ENCODE results near the gene EVL. TPM values are rescaled to one million over a fixed set of nuclear protein-coding genes. Genes with fewer than 3 reads are reported as not detected.

EVL gene
- total RNA-seq, 4 donors from 2014 or later = 22.8 to 86.4 (median 45.2) TPM

GRCh38 chr14:100132161-100132902, 67.1 kb downstream of the EVL start:
- Histone ChIP-seq H3K4me1 (peaks cover 0 to 13% (median 3%) of the 10 kb centered on the region in 4 donors), H3K27me3 (no peaks in the 10 kb centered on the region), H3K27ac (no peak overlapping the region), H3K36me3 (no peaks in the 10 kb centered on the region), H3K9me3 (no peaks in the 10 kb centered on the region), H3K4me3 (no peak overlapping the region)
- TF ChIP-seq CTCF (IDR thresholded peaks at IDR 0.05) = no peak
- no peak for TF ChIP-seq POLR2AphosphoS5 (IDR thresholded peaks at IDR 0.05)
- no peak for TF ChIP-seq POLR2A (IDR thresholded peaks at IDR 0.05)
- TF ChIP-seq EP300 (IDR thresholded peaks at IDR 0.05; ENCODE audit: low read depth) = no peak
- in situ Hi-C loops (cut with MboI; ENCODE audit: low pct_ligation_motif_present in 1 of 4, low pct_unique_long_range_greater_than_20kb in 1 of 4, low sequenced_read_pairs in 3 of 4) = no loop called here
- intact Hi-C loops (cut with DNase I; ENCODE audit: low total_unique reads) = loop anchor here (2.0 kb wide), 1 partner anchor 58 kb away; no protein-coding TSS in a partner anchor
- WGBS, 2 donors (ENCODE audit: low coverage in 1 of 2) = 84% methylated on average over 24 of the region's 25 CpGs; no CpG with 5 or more reads in 1 of the 2 donors
- DNase-seq = no peak

GRCh38 chr14:100132903-100133510, 67.8 kb downstream of the EVL start:
- Histone ChIP-seq H3K4me1 (peaks cover 0 to 13% (median 3%) of the 10 kb centered on the region in 4 donors), H3K27ac (no peak overlapping the region), H3K36me3 (no peaks in the 10 kb centered on the region), H3K9me3 (no peaks in the 10 kb centered on the region), H3K27me3 (no peaks in the 10 kb centered on the region), H3K4me3 (no peak overlapping the region)
- 86 to 100% methylated on average over 1 to 12 of the region's 12 CpGs for WGBS, 2 donors (ENCODE audit: low coverage in 1 of 2)
- in situ Hi-C loops (cut with MboI; ENCODE audit: low pct_ligation_motif_present in 1 of 4, low pct_unique_long_range_greater_than_20kb in 1 of 4, low sequenced_read_pairs in 3 of 4) (no loop called here), intact Hi-C loops (cut with DNase I; ENCODE audit: low total_unique reads) (loop anchor here (2.0 kb wide), 1 partner anchor 58 kb away; no protein-coding TSS in a partner anchor)
- DNase-seq = no peak
- TF ChIP-seq CTCF (IDR thresholded peaks at IDR 0.05) (no peak), POLR2A (IDR thresholded peaks at IDR 0.05) (no peak), EP300 (IDR thresholded peaks at IDR 0.05; ENCODE audit: low read depth) (no peak), POLR2AphosphoS5 (IDR thresholded peaks at IDR 0.05) (no peak)

- peaks cover 0 to 13% (median 3%) of the 10 kb centered on the region in 4 donors for H3K4me1 ChIP-seq
- no peak overlapping the region for H3K27ac ChIP-seq
- TF ChIP-seq EP300 (IDR thresholded peaks at IDR 0.05; ENCODE audit: low read depth) (no peak), CTCF (IDR thresholded peaks at IDR 0.05) (no peak), POLR2AphosphoS5 (IDR thresholded peaks at IDR 0.05) (no peak), POLR2A (IDR thresholded peaks at IDR 0.05) (no peak)
- H3K4me3 ChIP-seq = no peak overlapping the region
- in situ Hi-C loops (cut with MboI; ENCODE audit: low pct_ligation_motif_present in 1 of 4, low pct_unique_long_range_greater_than_20kb in 1 of 4, low sequenced_read_pairs in 3 of 4) (no loop called here), intact Hi-C loops (cut with DNase I; ENCODE audit: low total_unique reads) (no loop called here)
- H3K27me3 ChIP-seq = no peaks in the 10 kb centered on the region
- no peaks in the 10 kb centered on the region for H3K9me3 ChIP-seq
- WGBS, 2 donors (ENCODE audit: low coverage in 1 of 2) = 24 to 71% methylated on average over 2 to 8 of the region's 8 CpGs
- no peaks in the 10 kb centered on the region for H3K36me3 ChIP-seq
- DNase-seq = no peak
These were observed 69.4 kb downstream of the EVL start for GRCh38 chr14:100134586-100134985.

GRCh38 chr14:100135073-100135472, 69.9 kb downstream of the EVL start:
- Histone ChIP-seq H3K36me3 (no peaks in the 10 kb centered on the region), H3K9me3 (no peaks in the 10 kb centered on the region), H3K4me3 (no peak overlapping the region), H3K4me1 (peaks cover 0 to 13% (median 3%) of the 10 kb centered on the region in 4 donors), H3K27me3 (no peaks in the 10 kb centered on the region), H3K27ac (no peak overlapping the region)
- intact Hi-C loops (cut with DNase I; ENCODE audit: low total_unique reads) = no loop called here
- in situ Hi-C loops (cut with MboI; ENCODE audit: low pct_ligation_motif_present in 1 of 4, low pct_unique_long_range_greater_than_20kb in 1 of 4, low sequenced_read_pairs in 3 of 4) = no loop called here
- 95% methylated on average over 9 of the region's 9 CpGs; no CpG with 5 or more reads in 1 of the 2 donors for WGBS, 2 donors (ENCODE audit: low coverage in 1 of 2)
- no peak for TF ChIP-seq POLR2A (IDR thresholded peaks at IDR 0.05)
- TF ChIP-seq EP300 (IDR thresholded peaks at IDR 0.05; ENCODE audit: low read depth) = no peak
- TF ChIP-seq CTCF (IDR thresholded peaks at IDR 0.05) = no peak
- no peak for TF ChIP-seq POLR2AphosphoS5 (IDR thresholded peaks at IDR 0.05)
- DNase-seq = no peak
